Osteoblast (primary cell): ENCODE measurements around the gene VGF. TPM values are rescaled to one million over a fixed set of nuclear protein-coding genes. Genes with fewer than 3 reads are reported as not detected.

Experiments used
- DNase-seq: peaks from one replicate; pipeline ENCODE4 v3.0.0; 2011; ENCODE audit warnings: low spot score, mixed read lengths; ENCODE audit not compliant: insufficient read length; ENCODE audit errors: missing footprints
- H2AFZ ChIP-seq: 2 replicates; pipeline ENCODE4 v1.6.0; 2011; ENCODE audit warnings: mild to moderate bottlenecking, low read length
- H3K27ac ChIP-seq: 2 replicates; pipeline ENCODE4 v1.5.1; 2011; ENCODE audit warnings: mild to moderate bottlenecking, low read depth, low read length, moderate library complexity
- H3K27me3 ChIP-seq: 2 replicates; pipeline ENCODE4 v1.6.0; 2012; ENCODE audit warnings: mild to moderate bottlenecking, control low read depth, inconsistent platforms, low read length, moderate library complexity; ENCODE audit not compliant: insufficient read depth
- H3K36me3 ChIP-seq: 2 replicates; pipeline ENCODE4 v1.5.1; 2011; ENCODE audit warnings: mild to moderate bottlenecking, low read length, control low read depth, moderate library complexity; ENCODE audit not compliant: insufficient read depth
- H3K4me1 ChIP-seq: 2 replicates; pipeline ENCODE4 v1.5.1; 2011; ENCODE audit warnings: mild to moderate bottlenecking, low read length, control low read depth, moderate library complexity; ENCODE audit not compliant: insufficient read depth
- H3K4me2 ChIP-seq: 2 replicates; pipeline ENCODE4 v1.6.0; 2011; ENCODE audit warnings: mild to moderate bottlenecking, low read length; ENCODE audit not compliant: insufficient read depth
- H3K4me3 ChIP-seq: fragments of 200-600 bp; sonication (generic); 3 replicates; pipeline ENCODE4 v1.5.1; 2012; ENCODE audit warnings: mild to moderate bottlenecking, low read length, inconsistent platforms; ENCODE audit not compliant: insufficient read depth
- H3K79me2 ChIP-seq: 2 replicates; pipeline ENCODE4 v1.6.0; 2012; ENCODE audit warnings: mild to moderate bottlenecking, low read length, control low read depth, inconsistent platforms; ENCODE audit not compliant: insufficient read depth
- H3K9me3 ChIP-seq: 2 replicates; pipeline ENCODE4 v1.5.1; 2011; ENCODE audit warnings: low read depth, low read length, control low read depth
- H4K20me1 ChIP-seq: 2 replicates; pipeline ENCODE4 v1.6.0; 2012; ENCODE audit warnings: mild to moderate bottlenecking, low read length, control low read depth; ENCODE audit not compliant: insufficient read depth
- CTCF ChIP-seq: IDR thresholded peaks from 2 replicates; pipeline ENCODE4 v1.5.1; 2011; ENCODE audit warnings: mild to moderate bottlenecking, low read depth, low read length, moderate library complexity; ENCODE audit errors: extremely low read depth
- total RNA-seq: library from RNA; depleted of rRNA; stranded (reverse); fragments of >200 nt; gene quantifications from 2 replicates; pipeline ENCODE4 v1.2.3, GENCODE V29; 2012

VGF gene
- total RNA-seq, 1 donor, result 0.36 TPM

- Histone ChIP-seq H3K79me2 (peaks cover 24% of the 10 kb centered on the region), H3K36me3 (peaks cover 47% of the 10 kb centered on the region), H3K4me3 (peak overlapping the region; percentile 82), H3K27me3 (no peaks in the 10 kb centered on the region), H4K20me1 (peaks cover 32% of the 10 kb centered on the region), H3K27ac (peak overlapping the region; percentile 98), H3K4me1 (peaks cover 51% of the 10 kb centered on the region), H3K9me3 (no peaks in the 10 kb centered on the region), H2AFZ (no peak overlapping the region), H3K4me2 (peak overlapping the region; percentile 98)
- peak; percentile 69 for DNase-seq
- no peak for TF ChIP-seq CTCF
These were observed 37.1 kb downstream of the VGF start for GRCh38 chr7:101128040-101128834.

GRCh38 chr7:101127460-101128039, 37.8 kb downstream of the VGF start:
- TF ChIP-seq CTCF, result no peak
- peaks cover 42% of the 10 kb centered on the region for H3K36me3 ChIP-seq
- H3K4me1 ChIP-seq, result peaks cover 56% of the 10 kb centered on the region
- peaks cover 31% of the 10 kb centered on the region for H4K20me1 ChIP-seq
- peak overlapping the region; percentile 98 for H3K4me2 ChIP-seq
- H3K27ac ChIP-seq, result peak overlapping the region; percentile 98
- no peak for DNase-seq
- H3K4me3 ChIP-seq, result peak overlapping the region; percentile 82
- no peaks in the 10 kb centered on the region for H3K27me3 ChIP-seq
- no peak overlapping the region for H2AFZ ChIP-seq
- peaks cover 27% of the 10 kb centered on the region for H3K79me2 ChIP-seq
- no peaks in the 10 kb centered on the region for H3K9me3 ChIP-seq

- H3K9me3 ChIP-seq, result no peaks in the 10 kb centered on the region
- H3K79me2 ChIP-seq, result peaks cover 27% of the 10 kb centered on the region
- no peak within 1 kb of the TSS for H2AFZ ChIP-seq
These were observed 38.5 kb downstream of the VGF start, which contains the start of gene SERPINE1 for GRCh38 chr7:101126651-101127459. SERPINE1 (plus strand) TSS chr7:101127104; CDS start chr7:101128394, 1,290 bp downstream.

More at GRCh38 chr7:101126651-101127459, 38.5 kb downstream of the VGF start, which contains the start of gene SERPINE1:
- Histone ChIP-seq H3K4me2 (peak within 1 kb of the TSS; percentile 98), H3K4me1 (peaks cover 57% of the 10 kb centered on the region), H3K27me3 (no peaks in the 10 kb centered on the region), H3K4me3 (peak within 1 kb of the TSS; percentile 82), H3K36me3 (peaks cover 37% of the 10 kb centered on the region), H3K27ac (peak within 1 kb of the TSS; percentile 98), H4K20me1 (peaks cover 27% of the 10 kb centered on the region)
- TF ChIP-seq CTCF, result peak; percentile 38
- DNase-seq, result peak; percentile 95
